ENCODE results near the gene PLEKHO1. TPM values are rescaled to one million over a fixed set of nuclear protein-coding genes. Genes with fewer than 3 reads are reported as not detected.
A peak's percentile ranks its signal among the peaks of the same experiment; 100 is the strongest.
"Not testable (repeated sequence)": the region's sequence is repeated elsewhere in the genome, so short reads cannot be mapped to it uniquely, and the experiment has no call there.

Gene PLEKHO1
- total and polyA plus RNA-seq, 5 experiments from 2014 or later = 19.4 to 137 (median 30.8) TPM

- ATAC-seq (no peak), DNase-seq (no peak)
- POLR2A ChIA-PET = interaction anchor here (0.9 kb wide), 1 partner anchor 118 kb away, joined by 5 read pairs; the partner anchor contains the start of gene OTUD7B
- H3K9me3 Mint-ChIP-seq = no peaks in the 10 kb centered on the region
- H3K27me3 Mint-ChIP-seq = no peaks in the 10 kb centered on the region
- no peak overlapping the region for H3K4me3 Mint-ChIP-seq
- H3K27ac Mint-ChIP-seq = peak overlapping the region in 1 of 10 donors; percentile 23
- peaks cover 0 to 8% (median 1%) of the 10 kb centered on the region in 4 donors for H3K4me1 Mint-ChIP-seq
- H3K36me3 Mint-ChIP-seq = peaks cover 0 to 9% (median 3%) of the 10 kb centered on the region in 3 donors
Observed at GRCh38 chr1:150127868-150128267, 21.8 kb upstream of the PLEKHO1 start.

- DNase-seq (no peak), ATAC-seq (no peak)
- POLR2A ChIA-PET = interaction anchor here (0.6 kb wide), 1 partner anchor 55 kb away, joined by 5 read pairs; no protein-coding TSS in a partner anchor
- Mint-ChIP-seq H3K27me3 (no peaks in the 10 kb centered on the region), H3K4me3 (no peak overlapping the region), H3K36me3 (peaks cover 0 to 9% (median 8%) of the 10 kb centered on the region in 3 donors), H3K4me1 (peaks cover 0 to 5% (median 4%) of the 10 kb centered on the region in 4 donors), H3K9me3 (no peaks in the 10 kb centered on the region), H3K27ac (no peak overlapping the region)
Observed at GRCh38 chr1:150132372-150132771, 17.3 kb upstream of the PLEKHO1 start.

- no peak for DNase-seq
- H3K4me3 Mint-ChIP-seq = no peak overlapping the region
- H3K27ac Mint-ChIP-seq = no peak overlapping the region
- no peaks in the 10 kb centered on the region for H3K9me3 Mint-ChIP-seq
- ATAC-seq = no peak
- H3K27me3 Mint-ChIP-seq = no peaks in the 10 kb centered on the region
- POLR2A ChIA-PET = no interaction called here
- peaks cover 0 to 9% (median 4%) of the 10 kb centered on the region in 3 donors for H3K36me3 Mint-ChIP-seq
- H3K4me1 Mint-ChIP-seq = peaks cover 0 to 4% (median 2%) of the 10 kb centered on the region in 4 donors
Observed at GRCh38 chr1:150134537-150134936, 15.2 kb upstream of the PLEKHO1 start.

GRCh38 chr1:150135400-150135799, 14.3 kb upstream of the PLEKHO1 start:
- not testable (repeated sequence) for H3K27ac Mint-ChIP-seq, H3K27me3 Mint-ChIP-seq

GRCh38 chr1:150138044-150138443, 11.7 kb upstream of the PLEKHO1 start:
- Mint-ChIP-seq H3K27ac (no peak overlapping the region), H3K4me1 (peaks cover 0 to 3% (median 1%) of the 10 kb centered on the region in 4 donors), H3K9me3 (no peaks in the 10 kb centered on the region), H3K27me3 (no peaks in the 10 kb centered on the region), H3K4me3 (no peak overlapping the region), H3K36me3 (peaks cover 0 to 9% (median 2%) of the 10 kb centered on the region in 3 donors)
- ATAC-seq = no peak
- no peak for DNase-seq
- POLR2A ChIA-PET = no interaction called here

More at GRCh38 chr1:150135400-150135799, 14.3 kb upstream of the PLEKHO1 start:
- not testable (repeated sequence) for H3K36me3 Mint-ChIP-seq, H3K9me3 Mint-ChIP-seq, H3K4me1 Mint-ChIP-seq, ATAC-seq, H3K4me3 Mint-ChIP-seq, DNase-seq
- POLR2A ChIA-PET = interaction anchor here (0.7 to 1.0 kb wide), 3 partner anchors 14 to 292 kb away, joined by 3 to 4 read pairs (median 4); partner anchors contain the start of gene PLEKHO1

GRCh38 chr1:150141452-150141851, 8.3 kb upstream of the PLEKHO1 start:
- Mint-ChIP-seq H3K9me3 (no peaks in the 10 kb centered on the region), H3K36me3 (peaks cover 0 to 4% (median 2%) of the 10 kb centered on the region in 3 donors), H3K4me3 (no peak overlapping the region), H3K27me3 (no peaks in the 10 kb centered on the region), H3K4me1 (peaks cover 6 to 15% (median 14%) of the 10 kb centered on the region in 4 donors), H3K27ac (peak overlapping the region in 1 of 10 donors; percentile 23)
- ATAC-seq (no peak), DNase-seq (no peak)
- POLR2A ChIA-PET = interaction anchor here (1.4 kb wide), 1 partner anchor 8 kb away, joined by 3 read pairs; the partner anchor contains the start of gene PLEKHO1

GRCh38 chr1:150142083-150142482, 7.6 kb upstream of the PLEKHO1 start:
- H3K36me3 Mint-ChIP-seq = peaks cover 0 to 3% (median 2%) of the 10 kb centered on the region in 3 donors
- ATAC-seq = no peak
- no peak overlapping the region for H3K4me3 Mint-ChIP-seq
- H3K27me3 Mint-ChIP-seq = no peaks in the 10 kb centered on the region
- POLR2A ChIA-PET = no interaction called here
- H3K4me1 Mint-ChIP-seq = peaks cover 13 to 22% (median 20%) of the 10 kb centered on the region in 4 donors
- H3K9me3 Mint-ChIP-seq = no peaks in the 10 kb centered on the region
- no peak for DNase-seq
- no peak overlapping the region for H3K27ac Mint-ChIP-seq

GRCh38 chr1:150144606-150145005, 5.1 kb upstream of the PLEKHO1 start:
- Mint-ChIP-seq H3K9me3 (no peaks in the 10 kb centered on the region), H3K27me3 (no peaks in the 10 kb centered on the region), H3K36me3 (peaks cover 0 to 2% (median 0%) of the 10 kb centered on the region in 3 donors), H3K4me1 (peaks cover 23 to 45% (median 41%) of the 10 kb centered on the region in 4 donors), H3K27ac (peak overlapping the region in 5 of 10 donors; percentile 4 to 70 (median 55)), H3K4me3 (peak overlapping the region in 2 of 10 donors; percentile 9 to 23)
- no peak for ATAC-seq
- POLR2A ChIA-PET = no interaction called here
- DNase-seq = no peak

GRCh38 chr1:150146016-150146415, 3.7 kb upstream of the PLEKHO1 start:
- not testable (repeated sequence) for DNase-seq, H3K36me3 Mint-ChIP-seq, H3K27me3 Mint-ChIP-seq, H3K4me3 Mint-ChIP-seq, ATAC-seq, H3K9me3 Mint-ChIP-seq
- Mint-ChIP-seq H3K27ac (peak overlapping the region in 2 of 10 donors; percentile 18 to 93), H3K4me1 (peaks cover 24 to 48% (median 42%) of the 10 kb centered on the region in 4 donors)
- POLR2A ChIA-PET = interaction anchor here (0.6 to 0.9 kb wide), 3 partner anchors 21 to 89 kb away, joined by 3 to 6 read pairs (median 4); no protein-coding TSS in a partner anchor

- ATAC-seq = peak; percentile 15 to 27
- peak overlapping the region in 9 of 10 donors; percentile 10 to 93 (median 76) for H3K27ac Mint-ChIP-seq
- H3K9me3 Mint-ChIP-seq = no peaks in the 10 kb centered on the region
- H3K4me1 Mint-ChIP-seq = peaks cover 33 to 58% (median 52%) of the 10 kb centered on the region in 4 donors
- POLR2A ChIA-PET = interaction anchor here (0.6 to 0.8 kb wide), 3 partner anchors 13 to 87 kb away, joined by 3 to 4 read pairs (median 4); no protein-coding TSS in a partner anchor
- no peaks in the 10 kb centered on the region for H3K36me3 Mint-ChIP-seq
- H3K4me3 Mint-ChIP-seq = peak overlapping the region in 9 of 10 donors; percentile 38 to 76 (median 58)
- no peaks in the 10 kb centered on the region for H3K27me3 Mint-ChIP-seq
- peak in 3 of 10 donors; percentile 10 to 51 (median 39) for DNase-seq
Observed at GRCh38 chr1:150146849-150147542, 2.7 kb upstream of the PLEKHO1 start.

GRCh38 chr1:150148837-150149270, 862 bp upstream of the PLEKHO1 start:
- Mint-ChIP-seq H3K9me3 (no peaks in the 10 kb centered on the region), H3K27me3 (no peaks in the 10 kb centered on the region), H3K4me3 (peak overlapping the region; percentile 83 to 98 (median 92)), H3K27ac (peak overlapping the region; percentile 63 to 97 (median 94)), H3K36me3 (peaks cover 0 to 13% (median 5%) of the 10 kb centered on the region in 3 donors), H3K4me1 (peaks cover 41 to 72% (median 65%) of the 10 kb centered on the region in 4 donors)
- POLR2A ChIA-PET = interaction anchor here (1.3 to 4.1 kb wide), 5 partner anchors 8 to 74 kb away, joined by 3 to 87 read pairs (median 11); no protein-coding TSS in a partner anchor
- ATAC-seq (no peak), DNase-seq (no peak)

GRCh38 chr1:150150133-150151021, 661 bp downstream of the PLEKHO1 start:
- POLR2A ChIA-PET = interaction anchor here (0.6 to 4.1 kb wide), 25 partner anchors 10 to 263 kb away, joined by 3 to 87 read pairs (median 4); partner anchors contain the start of genes ANP32E, APH1A, BOLA1 and RPRD2

More at GRCh38 chr1:150150133-150151021, 661 bp downstream of the PLEKHO1 start:
- DNase-seq (peak in 5 of 10 donors; percentile 20 to 60 (median 30)), ATAC-seq (no peak)
- Mint-ChIP-seq H3K27ac (peak overlapping the region; percentile 92 to 99 (median 97)), H3K27me3 (no peaks in the 10 kb centered on the region), H3K4me3 (peak overlapping the region; percentile 91 to 98 (median 94)), H3K36me3 (peaks cover 0 to 29% (median 14%) of the 10 kb centered on the region in 3 donors), H3K9me3 (no peaks in the 10 kb centered on the region), H3K4me1 (peaks cover 49 to 73% (median 68%) of the 10 kb centered on the region in 4 donors)

Measured in naive thymus-derived CD8-positive, alpha-beta T cell (primary cell).